Left hindlimb (tissue), 1 donor: Measurements from ENCODE around the gene NAIF1.
"Not testable (repeated sequence)": the region's sequence is repeated elsewhere in the genome, so short reads cannot be mapped to it uniquely, and the experiment has no call there.

Experiments used
- DNase-seq: peaks from one replicate; pipeline ENCODE4 v3.0.0-alpha.2; 2018

Gene NAIF1

DNA sequence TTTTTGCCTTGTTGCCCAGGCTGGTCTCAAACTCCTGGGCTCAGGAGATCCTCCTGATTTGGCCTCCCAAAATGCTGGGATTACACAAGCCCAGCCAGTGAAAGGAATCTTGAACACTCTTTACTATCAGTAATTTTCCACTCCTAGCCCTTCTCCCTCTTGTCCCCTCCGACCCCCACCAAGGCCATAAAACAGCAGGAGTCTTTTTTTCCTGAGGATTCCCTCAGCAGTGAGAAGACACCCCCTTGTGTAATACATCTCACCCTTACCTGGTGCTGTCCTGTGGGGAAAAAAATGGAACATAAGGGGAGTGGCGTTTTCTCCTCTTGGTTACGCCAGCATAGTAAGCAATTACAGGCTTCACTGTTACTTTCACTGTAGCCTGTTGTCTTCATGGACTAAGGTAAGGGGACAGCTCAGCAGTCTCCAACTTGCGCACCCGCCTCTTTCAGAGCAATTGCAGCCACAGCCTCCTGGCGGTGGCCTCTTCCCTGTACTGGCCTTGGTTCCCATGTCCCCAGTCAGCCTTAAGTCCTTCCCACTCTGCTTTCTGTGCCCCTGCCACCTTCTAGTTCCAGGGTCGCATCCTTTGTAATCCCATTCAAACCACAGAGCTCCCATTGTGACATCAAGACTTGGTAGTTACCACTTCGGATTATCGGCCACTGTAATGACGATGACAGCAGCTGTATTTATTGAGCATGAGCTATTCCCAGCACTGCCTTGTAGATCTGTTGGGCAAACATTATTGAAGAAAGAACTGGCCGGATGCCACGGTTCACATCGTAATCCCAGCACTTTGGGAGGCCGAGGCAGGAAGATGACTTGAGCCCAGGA, 10.0 kb downstream of the NAIF1 start:
- DNase-seq: no peak

GRCh38 chr9:128056086-128056485, 11.0 kb downstream of the NAIF1 start:
- no peak for DNase-seq

- DNase-seq: no peak
Observed at GRCh38 chr9:128055344-128056040, 11.6 kb downstream of the NAIF1 start.

DNA sequence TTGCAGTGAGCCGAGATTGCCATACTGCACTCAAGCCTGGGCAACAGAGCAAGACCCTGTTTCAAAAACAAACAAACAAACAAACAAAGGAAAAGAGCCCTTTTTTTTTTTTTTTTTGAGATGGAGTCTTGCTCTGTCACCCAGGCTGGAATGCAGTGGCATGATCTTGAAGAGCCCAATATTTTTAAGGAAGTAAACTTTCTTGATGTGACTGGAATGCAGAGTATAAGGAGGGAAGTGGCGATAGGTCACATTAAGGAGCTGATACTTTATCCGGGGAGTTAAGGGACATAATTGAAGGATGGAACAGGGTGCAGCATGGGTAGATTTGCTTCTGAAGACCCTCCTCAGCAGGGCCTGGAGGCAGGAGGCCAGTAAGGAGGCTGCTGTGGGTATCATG, 13.0 kb downstream of the NAIF1 start:
- DNase-seq: no peak

DNA sequence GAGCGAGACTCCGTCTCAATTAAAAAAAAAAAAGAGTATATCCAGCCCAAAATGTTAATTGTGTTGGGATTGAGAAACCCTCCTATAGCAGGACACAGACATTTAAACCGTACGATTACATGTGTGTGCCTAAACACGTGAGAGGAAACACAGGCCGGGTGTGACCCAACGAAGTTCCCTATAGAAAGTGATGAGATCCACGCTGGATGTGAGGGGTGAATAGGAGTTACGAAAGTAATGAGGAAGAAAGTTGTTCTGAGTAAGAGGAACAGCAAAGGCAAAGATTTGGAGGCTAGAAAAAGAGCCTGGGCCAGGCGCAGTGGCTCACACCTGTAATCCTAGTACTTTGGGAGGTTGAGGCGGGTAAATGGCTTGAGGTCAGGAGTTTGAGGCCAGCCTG, 13.6 kb downstream of the NAIF1 start:
- no peak for DNase-seq

GRCh38 chr9:128051932-128052709, 15.0 kb downstream of the NAIF1 start:
- no peak for DNase-seq

- DNase-seq: no peak
Observed at GRCh38 chr9:128049843-128050242, 17.3 kb downstream of the NAIF1 start.

- no peak for DNase-seq
Observed at GRCh38 chr9:128048663-128049062, 18.5 kb downstream of the NAIF1 start.

DNA sequence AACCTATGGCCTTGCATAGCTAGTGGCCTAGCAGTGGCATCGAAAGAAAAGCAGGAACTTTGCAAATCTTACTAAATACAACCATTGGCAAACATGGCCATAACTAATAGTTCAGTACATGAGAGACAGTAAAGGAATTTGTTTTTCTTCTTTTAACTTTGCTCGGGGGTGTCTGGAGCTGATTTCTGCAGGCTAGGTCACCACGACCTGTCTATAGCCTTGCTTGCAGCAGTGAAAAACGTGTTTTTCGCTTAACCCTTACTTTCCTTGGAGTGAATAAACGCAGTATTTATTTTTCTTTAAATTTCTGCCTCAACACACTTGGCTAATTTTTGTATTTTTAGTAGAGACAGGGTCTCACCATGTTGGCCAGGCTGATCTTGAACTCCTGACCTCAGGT, 19.9 kb downstream of the NAIF1 start:
- DNase-seq: no peak

GRCh38 chr9:128045831-128046230, 21.3 kb downstream of the NAIF1 start:
- no peak for DNase-seq

GRCh38 chr9:128045409-128045808, 21.7 kb downstream of the NAIF1 start:
- DNase-seq: not testable (repeated sequence)

DNA sequence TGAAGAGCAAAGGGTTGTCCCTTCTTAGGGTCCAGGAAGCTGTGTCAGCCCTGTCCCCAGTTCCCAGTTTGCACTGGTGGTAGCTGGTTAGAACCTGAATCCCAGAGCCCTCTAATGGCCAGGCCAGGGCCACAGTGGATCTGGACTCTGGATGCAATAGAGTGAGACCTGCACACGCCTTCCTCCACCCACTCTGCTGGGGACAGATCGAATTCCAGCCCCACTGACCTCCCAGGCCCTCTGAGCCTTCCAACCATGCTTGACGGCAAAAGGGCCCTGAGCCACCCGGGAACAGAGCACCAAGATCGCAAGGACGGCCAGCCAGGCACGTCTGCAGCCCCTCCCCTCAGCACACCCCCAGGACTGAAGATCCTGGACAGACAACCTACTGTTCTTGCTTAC, 23.7 kb downstream of the NAIF1 start:
- no peak for DNase-seq

- no peak for DNase-seq
Observed at GRCh38 chr9:128042043-128042442, 25.1 kb downstream of the NAIF1 start.

DNA sequence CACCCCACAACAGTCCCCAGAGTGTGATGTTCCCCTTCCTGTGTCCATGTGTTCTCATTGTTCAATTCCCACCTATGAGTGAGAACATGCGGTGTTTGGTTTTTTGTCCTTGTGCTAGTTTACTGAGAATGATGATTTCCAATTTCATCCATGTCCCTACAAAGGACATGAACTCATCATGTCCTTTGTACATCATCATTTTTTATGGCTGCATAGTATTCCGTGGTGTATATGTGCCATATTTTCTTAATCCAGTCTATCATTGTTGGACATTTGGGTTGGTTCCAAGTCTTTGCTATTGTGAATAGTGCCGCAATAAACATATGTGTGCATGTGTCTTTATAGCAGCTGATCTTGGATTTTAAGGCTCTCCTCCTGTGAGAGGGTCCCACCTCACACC, 26.3 kb downstream of the NAIF1 start:
- DNase-seq: not testable (repeated sequence)

DNA sequence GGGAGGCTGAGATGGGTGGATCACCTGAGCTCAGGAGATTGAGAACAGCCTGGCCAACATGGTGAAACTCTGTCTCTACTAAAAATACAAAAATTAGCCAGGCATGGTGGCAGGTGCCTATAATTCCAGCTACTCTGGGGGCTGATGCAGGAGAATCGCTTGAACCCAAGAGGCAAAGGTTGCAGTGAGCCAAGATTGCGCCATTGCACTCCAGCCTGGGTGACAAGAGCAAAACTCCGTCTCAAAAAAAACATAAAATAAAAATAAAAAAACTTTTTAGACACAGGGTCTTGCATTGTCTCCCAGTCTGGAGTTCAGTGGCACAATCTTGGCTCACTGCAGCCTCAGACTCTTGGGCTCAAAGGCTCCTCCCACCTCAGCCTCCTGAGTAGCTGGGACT, 30.6 kb downstream of the NAIF1 start:
- not testable (repeated sequence) for DNase-seq

DNA sequence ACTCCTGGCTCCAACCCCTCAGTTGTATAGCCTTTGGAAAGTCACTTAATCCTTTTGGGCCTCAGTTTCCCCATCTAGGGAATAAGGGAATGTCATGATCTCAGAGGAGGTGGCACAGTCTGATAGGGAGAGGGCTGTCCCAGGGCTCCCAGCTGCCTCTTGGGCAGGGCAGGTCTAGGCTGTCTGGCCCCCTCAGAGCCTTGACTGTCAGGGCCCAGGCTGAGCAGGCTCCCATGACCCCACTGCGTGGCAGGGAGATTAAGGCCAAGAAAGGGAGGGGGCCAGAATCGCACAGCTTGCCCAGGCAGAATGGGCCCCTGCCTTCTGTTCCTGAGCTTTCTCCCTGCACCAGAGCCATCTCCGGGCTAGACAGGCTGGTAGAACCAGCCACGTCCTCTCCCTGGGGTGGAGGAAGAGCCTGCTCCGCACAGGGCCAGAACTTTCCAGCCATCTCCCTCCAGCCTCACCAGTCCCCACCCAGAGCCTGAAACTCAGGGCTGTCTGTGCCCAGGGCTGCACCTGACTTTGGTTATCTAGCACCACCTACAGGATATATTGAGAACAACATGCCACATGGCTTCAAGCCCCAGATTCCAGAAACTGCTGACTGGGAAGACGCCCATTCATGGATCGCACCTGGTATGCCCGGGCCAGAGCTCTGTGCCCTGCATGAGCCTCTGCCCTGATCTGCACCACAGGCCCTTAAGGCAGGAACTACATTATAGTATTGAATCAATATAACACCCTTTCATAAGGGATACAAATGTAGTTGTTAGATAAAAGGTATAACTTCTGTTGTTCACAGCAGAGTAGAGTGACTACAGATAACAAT, 32.1 kb downstream of the NAIF1 start:
- peak; percentile 66 for DNase-seq

DNA sequence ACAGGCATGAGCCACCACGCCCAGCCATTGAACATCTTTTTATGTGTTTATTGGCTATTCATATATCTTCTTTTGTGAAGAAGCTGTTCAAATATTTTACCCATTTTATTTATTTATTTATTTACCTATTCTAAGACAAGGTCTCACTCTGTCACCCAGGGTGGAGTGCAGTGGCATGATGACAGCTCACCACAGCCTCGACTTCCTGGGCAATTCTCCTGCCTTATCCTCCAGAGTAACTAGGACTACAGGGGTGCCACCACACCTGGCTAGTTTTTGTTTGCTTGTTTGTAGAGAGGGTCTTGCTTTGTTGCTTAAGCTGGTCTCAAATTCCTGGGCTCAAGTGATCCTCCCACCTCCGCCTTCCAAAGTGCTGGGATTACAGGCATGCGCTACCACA, 33.5 kb downstream of the NAIF1 start:
- DNase-seq: no peak

GRCh38 chr9:128027705-128028104, 39.4 kb downstream of the NAIF1 start:
- DNase-seq: no peak

- DNase-seq: no peak
Observed at GRCh38 chr9:128026773-128027541, 40.2 kb downstream of the NAIF1 start.

GRCh38 chr9:128026255-128026772, 40.8 kb downstream of the NAIF1 start:
- no peak for DNase-seq

DNA sequence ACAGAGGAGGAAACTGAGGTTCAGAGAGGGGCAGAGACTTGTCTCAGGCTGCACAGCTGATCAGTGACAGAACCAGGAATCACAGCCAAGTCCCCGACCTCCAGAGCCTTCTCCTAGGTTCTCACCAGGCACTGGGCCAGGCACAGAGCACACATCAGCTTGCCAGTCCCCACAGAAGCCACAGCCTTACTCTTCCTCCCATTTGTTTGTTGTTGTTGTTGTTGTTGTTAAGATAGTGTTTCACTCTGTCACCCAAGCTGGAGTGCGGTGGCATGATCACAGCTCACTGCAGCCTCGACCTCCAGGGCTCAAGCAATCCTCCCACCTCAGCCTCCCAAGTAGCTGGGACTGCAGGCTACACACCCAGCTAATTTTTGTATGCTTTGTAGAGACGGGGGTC, 41.4 kb downstream of the NAIF1 start:
- DNase-seq: no peak
